Upper lobe of left lung (tissue), 4 donors: ENCODE results near the gene STK36.

Experiments
- POLR2A ChIP-seq, 4 donors: fragments of 450-650 bp; IDR thresholded peaks; one replicate each; pipeline ENCODE4 v1.5.1; 2016 to 2017; ENCODE audit warnings: antibody characterized with exemption in 4 of 4, mild to moderate bottlenecking in 2 of 4
- POLR2AphosphoS5 ChIP-seq, 2 donors: sonication (generic); formaldehyde crosslinking; IDR thresholded peaks; one replicate each; pipeline ENCODE4 v1.5.1; 2017; ENCODE audit warnings: antibody characterized with exemption in 2 of 2
- TF ChIP-seq, protein P1 (sequence below), 6 experiments: fragments of 450-650 bp in 4 of 6; fragments of 200-600 bp in 2 of 6; sonication (generic) in 2 of 6; IDR thresholded peaks; one replicate each; pipeline ENCODE4 v1.5.1; 2016 to 2019; ENCODE audit warnings: antibody characterized with exemption in 6 of 6

DNA sequence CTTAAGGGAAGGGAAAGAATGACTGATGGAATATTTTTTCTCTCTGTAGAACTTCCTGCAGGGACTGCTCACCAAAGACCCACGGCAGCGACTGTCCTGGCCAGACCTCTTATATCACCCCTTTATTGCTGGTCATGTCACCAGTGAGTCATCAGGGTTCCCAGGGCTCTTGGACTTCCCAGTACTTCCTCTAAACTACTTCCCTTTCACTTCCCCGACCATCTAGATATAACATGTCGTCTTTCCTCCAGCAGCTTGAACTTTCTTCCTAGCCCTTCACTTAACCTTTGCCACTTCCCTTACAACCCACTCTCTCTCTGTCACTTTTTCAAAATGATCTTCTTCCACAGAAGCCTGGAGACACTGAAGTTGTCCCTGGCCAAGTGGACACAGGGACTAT is 7.2 kb downstream of the STK36 start:
- TF ChIP-seq, protein P1, sequence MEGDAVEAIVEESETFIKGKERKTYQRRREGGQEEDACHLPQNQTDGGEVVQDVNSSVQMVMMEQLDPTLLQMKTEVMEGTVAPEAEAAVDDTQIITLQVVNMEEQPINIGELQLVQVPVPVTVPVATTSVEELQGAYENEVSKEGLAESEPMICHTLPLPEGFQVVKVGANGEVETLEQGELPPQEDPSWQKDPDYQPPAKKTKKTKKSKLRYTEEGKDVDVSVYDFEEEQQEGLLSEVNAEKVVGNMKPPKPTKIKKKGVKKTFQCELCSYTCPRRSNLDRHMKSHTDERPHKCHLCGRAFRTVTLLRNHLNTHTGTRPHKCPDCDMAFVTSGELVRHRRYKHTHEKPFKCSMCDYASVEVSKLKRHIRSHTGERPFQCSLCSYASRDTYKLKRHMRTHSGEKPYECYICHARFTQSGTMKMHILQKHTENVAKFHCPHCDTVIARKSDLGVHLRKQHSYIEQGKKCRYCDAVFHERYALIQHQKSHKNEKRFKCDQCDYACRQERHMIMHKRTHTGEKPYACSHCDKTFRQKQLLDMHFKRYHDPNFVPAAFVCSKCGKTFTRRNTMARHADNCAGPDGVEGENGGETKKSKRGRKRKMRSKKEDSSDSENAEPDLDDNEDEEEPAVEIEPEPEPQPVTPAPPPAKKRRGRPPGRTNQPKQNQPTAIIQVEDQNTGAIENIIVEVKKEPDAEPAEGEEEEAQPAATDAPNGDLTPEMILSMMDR (IDR thresholded peaks at IDR 0.05), result no peak
- TF ChIP-seq POLR2A (IDR thresholded peaks at IDR 0.05), result no peak
- TF ChIP-seq POLR2AphosphoS5 (IDR thresholded peaks at IDR 0.05), result no peak
